Gastrocnemius medialis (tissue), 4 donors: ENCODE results near the gene ZNF280D.

Experiments
- CTCF ChIP-seq, 5 experiments: fragments of 450-650 bp in 3 of 5; fragments of 200-600 bp in 2 of 5; sonication (generic) in 2 of 5; IDR thresholded peaks in 4 of 5; conservative IDR thresholded peaks in 1 of 5; 1 replicate in 4 of 5; 2 replicates in 1 of 5; pipeline ENCODE4 v1.5.1; 2016 to 2019; ENCODE audit warnings: antibody characterized with exemption in 5 of 5, mild to moderate bottlenecking in 3 of 5, moderate library complexity in 3 of 5
- POLR2A ChIP-seq, 2 donors: fragments of 450-650 bp; IDR thresholded peaks; one replicate each; pipeline ENCODE4 v1.6.1; 2017; ENCODE audit warnings: antibody characterized with exemption in 2 of 2, mild to moderate bottlenecking in 2 of 2, moderate library complexity in 2 of 2

GRCh38 chr15:56739474-56739873, 6.2 kb upstream of the ZNF280D start:
- TF ChIP-seq CTCF (IDR thresholded peaks at IDR 0.05 in 4 of 5, conservative IDR thresholded peaks at IDR 0.05 in 1 of 5) (no peak), POLR2A (IDR thresholded peaks at IDR 0.05) (no peak)
